OCI-LY3 (cell line): ENCODE results near the gene CCDC102A.

Experiments used
- H2AFZ ChIP-seq: fragments of 200-600, 300-600 bp; shearing (Covaris generic); 2 replicates; pipeline ENCODE4 v1.6.0; 2014; ENCODE audit warnings: antibody characterized with exemption, low read depth, low read length
- H3K27ac ChIP-seq: fragments of 200-600, 300-600 bp; sonication (generic); 2 replicates; pipeline ENCODE4 v1.5.1; 2014; ENCODE audit warnings: mild to moderate bottlenecking, low read length, moderate library complexity, mixed read lengths
- H3K27me3 ChIP-seq: fragments of 200-600, 300-600 bp; sonication (generic); 2 replicates; pipeline ENCODE4 v1.6.1; 2014; ENCODE audit warnings: low read depth, low read length, mixed read lengths
- H3K36me3 ChIP-seq: fragments of 200-600, 300-600 bp; sonication (generic); replicated peaks from 2 replicates; pipeline ENCODE3; 2014; ENCODE audit warnings: low read depth, low read length, mixed read lengths
- H3K4me1 ChIP-seq: fragments of 300-600, 200-600 bp; sonication (generic); 2 replicates; pipeline ENCODE4 v1.6.1; 2014; ENCODE audit warnings: low read length, mixed read lengths
- H3K4me2 ChIP-seq: fragments of 200-600, 300-600 bp; sonication (generic); 2 replicates; pipeline ENCODE4 v1.6.1; 2014; ENCODE audit warnings: low read length, mixed read lengths
- H3K4me3 ChIP-seq: fragments of 300-600, 200-600 bp; sonication (generic); 2 replicates; pipeline ENCODE4 v1.5.1; 2014; ENCODE audit warnings: antibody characterized with exemption, mild to moderate bottlenecking, low read length, moderate library complexity
- H3K79me2 ChIP-seq: fragments of 300-600, 200-600 bp; shearing (Covaris generic); 2 replicates; pipeline ENCODE4 v1.6.1; 2014; ENCODE audit warnings: mild to moderate bottlenecking, low read length, mixed read lengths
- H3K9ac ChIP-seq: fragments of 300-600, 200-600 bp; shearing (Covaris generic); 2 replicates; pipeline ENCODE4 v1.6.0; 2014; ENCODE audit warnings: mild to moderate bottlenecking, low read length, moderate library complexity
- H3K9me3 ChIP-seq: fragments of 200-600, 300-600 bp; shearing (Covaris generic); 2 replicates; pipeline ENCODE4 v1.6.1; 2014; ENCODE audit warnings: low read length, mixed read lengths; ENCODE audit not compliant: insufficient read depth
- H4K20me1 ChIP-seq: fragments of 200-600, 300-600 bp; sonication (generic); 2 replicates; pipeline ENCODE4 v1.6.1; 2016; ENCODE audit warnings: low read length, mixed read lengths; ENCODE audit not compliant: insufficient read depth
- EZH2phosphoT487 ChIP-seq: fragments of 200-600 bp; shearing (Covaris generic); IDR thresholded peaks from 2 replicates; pipeline ENCODE4 v1.6.1; 2018; ENCODE audit warnings: antibody characterized with exemption, mixed run types, low read depth
- TF ChIP-seq, protein P1 (sequence below): fragments of 200-600, 300-600 bp; sonication (generic); IDR thresholded peaks from 2 replicates; pipeline ENCODE4 v1.5.1; 2014; ENCODE audit warnings: antibody characterized with exemption, low read length, low read depth

Gene CCDC102A

DNA sequence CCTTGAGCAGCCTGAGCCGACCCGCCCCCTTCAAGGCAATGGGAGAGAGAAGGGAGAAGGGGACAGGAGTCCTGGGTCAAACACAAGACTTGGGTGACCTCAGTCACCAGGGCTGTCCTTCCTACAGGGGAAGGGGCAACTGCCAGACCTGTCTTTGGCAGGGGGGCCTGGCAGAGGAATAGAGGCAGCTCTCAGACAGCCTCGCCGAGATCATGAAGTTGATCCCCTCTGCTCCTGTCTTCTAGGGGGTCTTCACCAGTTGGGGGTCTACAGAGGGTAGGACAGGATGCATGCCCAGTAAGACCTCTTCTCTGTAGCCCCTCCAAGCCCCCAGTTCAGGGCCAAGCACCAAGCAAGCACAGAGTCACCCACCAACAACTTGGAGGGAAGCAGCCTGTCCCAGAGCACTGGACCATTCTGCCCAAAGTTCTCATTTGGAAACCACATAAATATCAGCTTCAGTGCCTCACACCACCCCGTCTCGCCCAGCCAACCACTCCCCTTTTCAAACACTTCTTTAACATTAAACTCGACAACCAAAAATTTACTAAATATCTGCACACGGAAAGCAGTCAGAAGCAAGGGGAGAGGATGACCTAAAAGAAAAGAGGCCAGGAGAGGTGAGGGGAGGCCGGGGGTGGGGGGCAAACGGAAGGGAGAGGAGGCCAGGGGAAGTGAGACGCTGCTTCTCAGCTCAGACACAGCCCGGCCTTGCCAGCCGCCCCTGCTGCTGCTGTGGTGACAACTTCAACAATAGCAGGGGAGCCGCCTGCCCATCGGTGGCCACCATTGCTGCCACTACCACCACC, 57.8 kb downstream of the CCDC102A start:
- Histone ChIP-seq H3K9me3 (no peaks in the 10 kb centered on the region), H3K4me3 (peak overlapping the region; percentile 45), H3K9ac (no peak overlapping the region), H3K4me2 (peak overlapping the region; percentile 63), H4K20me1 (no peaks in the 10 kb centered on the region), H3K4me1 (peaks cover 19% of the 10 kb centered on the region), H2AFZ (no peak overlapping the region), H3K79me2 (no peaks in the 10 kb centered on the region), H3K27ac (no peak overlapping the region), H3K27me3 (peaks cover 37% of the 10 kb centered on the region), H3K36me3 (no peaks in the 10 kb centered on the region)
- TF ChIP-seq EZH2phosphoT487, result no peak
- TF ChIP-seq, protein P1, sequence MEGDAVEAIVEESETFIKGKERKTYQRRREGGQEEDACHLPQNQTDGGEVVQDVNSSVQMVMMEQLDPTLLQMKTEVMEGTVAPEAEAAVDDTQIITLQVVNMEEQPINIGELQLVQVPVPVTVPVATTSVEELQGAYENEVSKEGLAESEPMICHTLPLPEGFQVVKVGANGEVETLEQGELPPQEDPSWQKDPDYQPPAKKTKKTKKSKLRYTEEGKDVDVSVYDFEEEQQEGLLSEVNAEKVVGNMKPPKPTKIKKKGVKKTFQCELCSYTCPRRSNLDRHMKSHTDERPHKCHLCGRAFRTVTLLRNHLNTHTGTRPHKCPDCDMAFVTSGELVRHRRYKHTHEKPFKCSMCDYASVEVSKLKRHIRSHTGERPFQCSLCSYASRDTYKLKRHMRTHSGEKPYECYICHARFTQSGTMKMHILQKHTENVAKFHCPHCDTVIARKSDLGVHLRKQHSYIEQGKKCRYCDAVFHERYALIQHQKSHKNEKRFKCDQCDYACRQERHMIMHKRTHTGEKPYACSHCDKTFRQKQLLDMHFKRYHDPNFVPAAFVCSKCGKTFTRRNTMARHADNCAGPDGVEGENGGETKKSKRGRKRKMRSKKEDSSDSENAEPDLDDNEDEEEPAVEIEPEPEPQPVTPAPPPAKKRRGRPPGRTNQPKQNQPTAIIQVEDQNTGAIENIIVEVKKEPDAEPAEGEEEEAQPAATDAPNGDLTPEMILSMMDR, result no peak

DNA sequence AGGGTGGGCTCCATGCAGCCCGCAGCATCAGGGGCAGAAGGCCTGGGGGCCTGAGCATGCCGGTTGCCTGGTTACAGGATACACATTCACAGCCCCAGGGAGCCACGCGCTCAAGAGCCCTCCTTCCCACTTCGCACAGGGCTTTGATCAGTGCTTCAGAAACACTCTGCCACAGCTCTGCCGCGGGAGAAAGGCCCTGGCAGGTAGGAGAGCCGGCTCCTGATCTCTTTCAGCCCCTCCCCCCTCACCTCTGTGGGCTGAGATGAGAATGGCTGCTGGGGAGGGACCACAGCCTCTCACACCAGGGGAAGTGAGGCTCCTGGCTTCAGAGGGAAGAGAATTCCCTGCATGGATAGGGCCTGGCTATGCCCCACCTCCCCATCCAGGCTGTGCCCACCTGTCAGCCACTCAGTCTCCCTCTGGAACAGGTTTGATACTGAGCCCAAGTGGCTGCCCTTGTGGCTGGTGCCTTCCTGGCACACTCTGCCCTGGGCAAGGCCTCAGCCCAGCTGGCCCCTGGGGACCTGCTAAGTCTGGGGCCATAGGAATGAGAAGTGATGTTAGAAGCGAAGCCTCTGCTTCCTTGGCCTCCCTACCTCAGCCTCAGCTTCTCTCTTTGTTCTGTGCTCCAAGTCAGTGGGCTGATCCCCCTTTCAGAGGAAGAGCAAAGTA, 58.7 kb downstream of the CCDC102A start:
- Histone ChIP-seq H3K36me3 (peaks cover 4% of the 10 kb centered on the region), H4K20me1 (no peaks in the 10 kb centered on the region), H2AFZ (no peak overlapping the region), H3K27ac (no peak overlapping the region), H3K27me3 (peaks cover 37% of the 10 kb centered on the region), H3K4me2 (no peak overlapping the region), H3K79me2 (no peaks in the 10 kb centered on the region), H3K9ac (no peak overlapping the region), H3K4me1 (peaks cover 19% of the 10 kb centered on the region), H3K4me3 (no peak overlapping the region), H3K9me3 (no peaks in the 10 kb centered on the region)
- TF ChIP-seq EZH2phosphoT487, result no peak
- TF ChIP-seq, protein P1, result no peak

DNA sequence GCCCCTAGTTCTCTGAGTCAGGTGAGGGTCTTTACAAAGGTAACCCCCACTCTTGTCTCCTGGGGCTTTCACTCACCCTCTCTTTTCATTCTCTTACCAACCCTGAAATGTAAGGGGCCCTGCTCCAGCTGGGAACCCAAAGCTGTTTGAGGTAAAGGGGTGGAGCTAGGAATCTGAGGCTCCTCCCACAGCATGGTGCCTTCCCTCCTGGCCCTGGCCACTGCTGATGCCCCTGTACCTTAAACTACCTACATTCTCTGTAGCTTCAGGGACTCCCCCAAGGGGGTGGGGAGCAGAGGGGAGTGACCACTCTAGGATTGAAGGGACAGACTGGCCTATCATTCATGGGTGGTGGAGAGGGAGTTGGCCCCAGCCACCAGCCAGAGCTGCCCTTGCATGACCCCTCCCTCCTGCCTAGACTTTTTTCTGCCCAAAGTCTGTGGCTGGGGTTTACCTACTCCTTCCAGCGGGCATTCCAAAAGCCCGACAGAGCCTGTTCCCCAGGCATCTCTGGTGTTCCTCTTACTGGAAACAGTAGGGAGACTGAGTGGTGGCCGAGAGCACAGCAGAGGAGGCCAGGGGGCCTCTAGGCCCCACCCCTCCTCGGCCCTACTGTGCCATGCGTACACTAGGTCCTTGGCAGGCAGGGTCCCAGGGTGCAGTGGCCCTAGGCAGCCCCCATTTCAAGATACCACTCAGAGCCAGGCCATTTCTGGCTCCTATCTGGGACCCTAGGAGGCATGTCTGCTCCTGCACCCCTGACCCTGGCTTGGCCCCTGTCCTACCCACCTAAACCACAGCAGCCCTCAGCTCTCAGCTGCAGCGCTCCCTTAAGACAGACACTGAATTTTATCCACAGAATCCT, 59.6 kb downstream of the CCDC102A start:
- Histone ChIP-seq H3K36me3 (peaks cover 11% of the 10 kb centered on the region), H3K9me3 (no peaks in the 10 kb centered on the region), H3K4me3 (no peak overlapping the region), H3K27ac (no peak overlapping the region), H3K79me2 (no peaks in the 10 kb centered on the region), H3K9ac (no peak overlapping the region), H4K20me1 (no peaks in the 10 kb centered on the region), H3K4me1 (peaks cover 19% of the 10 kb centered on the region), H2AFZ (no peak overlapping the region), H3K27me3 (peaks cover 37% of the 10 kb centered on the region), H3K4me2 (peak overlapping the region; percentile 63; the same call in 1 of the 2 replicates)
- no peak for TF ChIP-seq EZH2phosphoT487
- TF ChIP-seq, protein P1, result no peak
